AG04450 (cell line): ENCODE results near the gene CARD9. TPM values are rescaled to one million over a fixed set of nuclear protein-coding genes. Genes with fewer than 3 reads are reported as not detected.
A peak's percentile ranks its signal among the peaks of the same experiment; 100 is the strongest.

Experiments used
- CTCF ChIA-PET: fragments of 300-600, 350-600 bp; formaldehyde crosslinking; extraction: SDS; loops from one replicate; lab custom pipeline; 2022; ENCODE audit warnings: antibody characterized with exemption, inconsistent platforms; lab: Charles Lee
- POLR2A ChIA-PET: fragments of 350-600 bp; formaldehyde crosslinking; extraction: SDS; loops from one replicate; lab custom pipeline; 2021; ENCODE audit warnings: antibody characterized with exemption, inconsistent platforms; lab: Yijun Ruan, JAX
- DNase-seq: peaks from one replicate; pipeline ENCODE4 v3.0.0-alpha.2; 2011; ENCODE audit warnings: low read depth, low spot score
- H3K27ac ChIP-seq: one replicate; pipeline ENCODE4 v1.5.1; 2012; ENCODE audit warnings: low read depth, low read length, control low read depth
- H3K27me3 ChIP-seq: one replicate; pipeline ENCODE4 v1.6.0; 2012; ENCODE audit warnings: low read length; ENCODE audit not compliant: control insufficient read depth, insufficient read depth
- H3K4me3 ChIP-seq: 2 replicates; pipeline ENCODE4 v1.5.1; 2011; ENCODE audit warnings: mild to moderate bottlenecking, low read depth, low read length, control low read depth
- H3K9me3 ChIP-seq: 2 replicates; pipeline ENCODE4 v1.5.1; 2012; ENCODE audit warnings: low read length; ENCODE audit not compliant: control insufficient read depth, insufficient read depth
- polyA plus RNA-seq: library from polyadenylated mRNA; depleted of rRNA; stranded (reverse); fragments of >200 nt; gene quantifications from 2 replicates; pipeline ENCODE4 v1.2.3, GENCODE V29; 2011
- TF ChIP-seq, protein P1 (sequence below): IDR thresholded peaks from 2 replicates; pipeline ENCODE4 v1.5.1; 2011; ENCODE audit warnings: low read depth, low read length, control low read depth, inconsistent platforms

Gene CARD9
- polyA plus RNA-seq, 1 experiment, result 0.63 TPM

GRCh38 chr9:136345281-136346156, 27.9 kb downstream of the CARD9 start:
- no peak for DNase-seq
- no peak overlapping the region for H3K4me3 ChIP-seq
- no peaks in the 10 kb centered on the region; the same call in 1 of the 2 replicates for H3K9me3 ChIP-seq
- TF ChIP-seq, protein P1, sequence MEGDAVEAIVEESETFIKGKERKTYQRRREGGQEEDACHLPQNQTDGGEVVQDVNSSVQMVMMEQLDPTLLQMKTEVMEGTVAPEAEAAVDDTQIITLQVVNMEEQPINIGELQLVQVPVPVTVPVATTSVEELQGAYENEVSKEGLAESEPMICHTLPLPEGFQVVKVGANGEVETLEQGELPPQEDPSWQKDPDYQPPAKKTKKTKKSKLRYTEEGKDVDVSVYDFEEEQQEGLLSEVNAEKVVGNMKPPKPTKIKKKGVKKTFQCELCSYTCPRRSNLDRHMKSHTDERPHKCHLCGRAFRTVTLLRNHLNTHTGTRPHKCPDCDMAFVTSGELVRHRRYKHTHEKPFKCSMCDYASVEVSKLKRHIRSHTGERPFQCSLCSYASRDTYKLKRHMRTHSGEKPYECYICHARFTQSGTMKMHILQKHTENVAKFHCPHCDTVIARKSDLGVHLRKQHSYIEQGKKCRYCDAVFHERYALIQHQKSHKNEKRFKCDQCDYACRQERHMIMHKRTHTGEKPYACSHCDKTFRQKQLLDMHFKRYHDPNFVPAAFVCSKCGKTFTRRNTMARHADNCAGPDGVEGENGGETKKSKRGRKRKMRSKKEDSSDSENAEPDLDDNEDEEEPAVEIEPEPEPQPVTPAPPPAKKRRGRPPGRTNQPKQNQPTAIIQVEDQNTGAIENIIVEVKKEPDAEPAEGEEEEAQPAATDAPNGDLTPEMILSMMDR, result peak; percentile 38
- no peak overlapping the region for H3K27ac ChIP-seq
- POLR2A ChIA-PET, result interaction anchor here (1.0 kb wide), 1 partner anchor 18 kb away, joined by 4 read pairs; the partner anchor contains the start of gene DNLZ
- CTCF ChIA-PET, result interaction anchor here (0.5 to 1.4 kb wide), 3 partner anchors 8 to 41 kb away, joined by 3 to 4 read pairs (median 4); no protein-coding TSS in a partner anchor
- no peaks in the 10 kb centered on the region for H3K27me3 ChIP-seq

- ChIA-PET POLR2A (no interaction called here), CTCF (interaction anchor here (0.6 to 1.4 kb wide), 2 partner anchors 7 to 44 kb away, joined by 4 to 7 read pairs; no protein-coding TSS in a partner anchor)
- TF ChIP-seq, protein P1, result no peak
These were observed 28.8 kb downstream of the CARD9 start for GRCh38 chr9:136344544-136345280.

DNA sequence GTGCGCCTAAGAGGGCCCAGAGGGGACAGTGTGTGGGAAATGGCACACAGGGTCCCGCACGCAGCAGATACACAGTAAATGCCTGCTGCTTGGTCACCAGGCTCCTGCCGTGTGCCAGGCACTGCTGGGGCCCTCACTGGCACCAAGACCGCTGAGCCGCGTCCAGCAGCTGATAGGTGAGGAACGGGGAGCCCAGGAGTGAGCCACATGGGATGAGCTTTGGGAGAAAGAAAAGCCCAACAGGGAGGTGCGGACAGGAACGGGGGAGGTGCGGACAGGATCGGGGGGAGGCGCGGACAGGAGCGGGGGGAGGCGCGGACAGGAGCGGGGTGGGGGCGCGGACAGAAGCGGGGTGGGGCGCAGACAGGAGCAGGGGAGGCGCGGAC, 29.6 kb downstream of the CARD9 start:
- DNase-seq, result no peak
- H3K27me3 ChIP-seq, result no peaks in the 10 kb centered on the region
- TF ChIP-seq, protein P1, result no peak
- ChIA-PET CTCF (no interaction called here), POLR2A (no interaction called here)
- H3K9me3 ChIP-seq, result no peaks in the 10 kb centered on the region; the same call in 1 of the 2 replicates
- no peak overlapping the region for H3K27ac ChIP-seq
- no peak overlapping the region for H3K4me3 ChIP-seq

More at GRCh38 chr9:136344544-136345280, 28.8 kb downstream of the CARD9 start:
- Histone ChIP-seq H3K27ac (peak overlapping the region; percentile 11), H3K27me3 (no peaks in the 10 kb centered on the region), H3K9me3 (no peaks in the 10 kb centered on the region; the same call in 1 of the 2 replicates), H3K4me3 (no peak overlapping the region)
- no peak for DNase-seq

DNA sequence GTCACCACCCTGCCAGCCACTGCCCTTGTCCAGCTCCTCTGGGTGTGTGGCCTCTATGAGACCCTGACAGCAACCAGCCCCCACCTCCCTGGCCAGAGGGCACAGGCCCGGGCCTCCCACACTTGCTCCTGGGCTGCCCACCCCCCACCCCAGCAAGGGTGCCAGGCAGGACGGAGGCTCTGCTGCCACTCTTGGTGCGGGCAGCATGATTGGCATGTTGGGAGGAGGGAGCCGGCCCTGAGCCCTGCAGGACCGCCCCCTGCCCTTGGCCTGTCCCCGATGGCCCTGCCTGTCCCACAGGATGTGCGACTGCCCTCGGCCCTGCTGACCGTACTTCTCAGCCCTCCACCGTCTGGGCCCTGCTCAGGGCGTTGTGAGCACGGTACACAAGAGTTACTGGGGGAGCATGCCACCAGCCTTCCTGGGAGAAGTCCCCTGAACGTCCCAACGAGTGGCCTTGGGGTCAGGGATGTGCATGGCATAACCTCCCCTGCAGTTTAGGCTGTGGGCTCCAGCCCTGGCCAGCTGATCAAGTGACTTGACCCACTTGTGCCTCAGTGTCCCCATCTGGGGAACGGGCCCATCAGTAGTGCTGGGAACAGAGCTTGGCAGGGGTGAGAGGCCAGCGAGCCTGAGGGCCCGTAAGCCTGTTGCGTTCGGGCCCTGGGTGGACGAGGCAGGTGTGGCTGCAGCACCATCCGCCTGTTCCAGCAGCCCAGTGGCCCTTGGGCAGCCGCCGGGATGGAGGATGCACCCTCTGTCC, 30.2 kb downstream of the CARD9 start:
- H3K4me3 ChIP-seq, result no peak overlapping the region
- DNase-seq, result no peak
- POLR2A ChIA-PET, result interaction anchor here (0.7 kb wide), 1 partner anchor 14 kb away, joined by 3 read pairs; no protein-coding TSS in a partner anchor
- peak overlapping the region; percentile 47 for H3K27ac ChIP-seq
- CTCF ChIA-PET, result no interaction called here
- no peaks in the 10 kb centered on the region for H3K27me3 ChIP-seq
- TF ChIP-seq, protein P1, result no peak
- H3K9me3 ChIP-seq, result no peaks in the 10 kb centered on the region; the same call in 1 of the 2 replicates
